DOHH2 (cell line): ENCODE measurements around the gene RUNDC3A.

Experiments
- H3F3A ChIP-seq: fragments of 200-600 bp; sonication (generic), shearing (Covaris generic); 2 replicates; pipeline ENCODE4 v1.6.0; 2016; ENCODE audit warnings: antibody characterized with exemption, mild to moderate bottlenecking; ENCODE audit not compliant: control insufficient read depth, insufficient read depth
- H3K27ac ChIP-seq: fragments of 200-600 bp; sonication (generic); 2 replicates; pipeline ENCODE4 v1.5.1; 2014; ENCODE audit warnings: low read depth, mild to moderate bottlenecking, low read length, moderate library complexity
- H3K27me3 ChIP-seq: fragments of 200-600 bp; sonication (generic); 2 replicates; pipeline ENCODE4 v1.6.1; 2014; ENCODE audit warnings: mild to moderate bottlenecking, low read length, mixed read lengths; ENCODE audit not compliant: control insufficient read depth
- H3K36me3 ChIP-seq: fragments of 200-600 bp; sonication (generic); 2 replicates; pipeline ENCODE4 v1.6.1; 2014; ENCODE audit warnings: mild to moderate bottlenecking, low read length, moderate library complexity, mixed read lengths; ENCODE audit not compliant: control insufficient read depth
- H3K4me1 ChIP-seq: fragments of 200-600 bp; sonication (generic); 2 replicates; pipeline ENCODE4 v1.6.1; 2014; ENCODE audit warnings: mild to moderate bottlenecking, low read length, mixed read lengths; ENCODE audit not compliant: control insufficient read depth
- H3K4me2 ChIP-seq: fragments of 200-600 bp; sonication (generic); 2 replicates; pipeline ENCODE4 v1.6.0; 2014; ENCODE audit warnings: mild to moderate bottlenecking, low read length, moderate library complexity
- H3K4me3 ChIP-seq: fragments of 200-600 bp; sonication (generic); 2 replicates; pipeline ENCODE4 v1.5.1; 2014; ENCODE audit warnings: mild to moderate bottlenecking, low read length, mixed read lengths
- H3K79me2 ChIP-seq: fragments of 200-600 bp; sonication (generic); 2 replicates; pipeline ENCODE4 v1.6.1; 2014; ENCODE audit warnings: mild to moderate bottlenecking, low read length, mixed read lengths; ENCODE audit not compliant: control insufficient read depth
- H3K9me2 ChIP-seq: fragments of 200-600 bp; sonication (generic); replicated peaks from 2 replicates; pipeline ENCODE4 v1.6.1; 2014; ENCODE audit warnings: mild to moderate bottlenecking, low read length, mixed read lengths; ENCODE audit not compliant: control insufficient read depth
- H3K9me3 ChIP-seq: fragments of 200-600 bp; sonication (generic); 2 replicates; pipeline ENCODE4 v1.6.1; 2014; ENCODE audit warnings: antibody characterized with exemption, low read length, mixed read lengths; ENCODE audit not compliant: control insufficient read depth, insufficient read depth
- H4K20me1 ChIP-seq: fragments of 200-600 bp; sonication (generic); 2 replicates; pipeline ENCODE4 v1.6.0; 2014; ENCODE audit warnings: low read depth, mild to moderate bottlenecking, antibody characterized with exemption, low read length, moderate library complexity; ENCODE audit not compliant: control insufficient read depth, insufficient read depth
- CTCF ChIP-seq: fragments of 200-600 bp; sonication (generic); IDR thresholded peaks from one replicate; pipeline ENCODE4 v1.5.1; 2014; ENCODE audit warnings: antibody characterized with exemption, mild to moderate bottlenecking, low read depth, low read length; ENCODE audit not compliant: poor library complexity, severe bottlenecking
- EZH2phosphoT487 ChIP-seq: fragments of 200-600 bp; sonication (generic); IDR thresholded peaks from 2 replicates; pipeline ENCODE4 v1.6.1; 2017; ENCODE audit warnings: borderline replicate concordance, mild to moderate bottlenecking, antibody characterized with exemption, low read length, moderate library complexity, mixed read lengths

RUNDC3A gene

GRCh38 chr17:44359458-44360143 is 51.2 kb downstream of the RUNDC3A start:
- Histone ChIP-seq H3K9me2 (no peaks in the 10 kb centered on the region), H3K4me3 (no peak overlapping the region), H3K9me3 (no peaks in the 10 kb centered on the region), H3F3A (no peaks in the 10 kb centered on the region), H3K79me2 (no peaks in the 10 kb centered on the region), H3K4me2 (peak overlapping the region; percentile 30; the same call in 1 of the 2 replicates), H3K27ac (no peak overlapping the region), H4K20me1 (no peaks in the 10 kb centered on the region), H3K4me1 (peaks cover 54% of the 10 kb centered on the region), H3K27me3 (peaks cover 29% of the 10 kb centered on the region), H3K36me3 (no peaks in the 10 kb centered on the region)
- TF ChIP-seq EZH2phosphoT487: no peak
- TF ChIP-seq CTCF: no peak

GRCh38 chr17:44360144-44360533 is 51.7 kb downstream of the RUNDC3A start:
- Histone ChIP-seq H3K9me3 (no peaks in the 10 kb centered on the region), H4K20me1 (no peaks in the 10 kb centered on the region), H3K4me2 (no peak overlapping the region)

GRCh38 chr17:44360826-44361225 is 52.4 kb downstream of the RUNDC3A start:
- peak overlapping the region; percentile 31 for H3K4me2 ChIP-seq
- H3K79me2 ChIP-seq: no peaks in the 10 kb centered on the region
- no peak overlapping the region for H3K27ac ChIP-seq
- H3K9me3 ChIP-seq: no peaks in the 10 kb centered on the region
- no peaks in the 10 kb centered on the region for H4K20me1 ChIP-seq
- no peaks in the 10 kb centered on the region for H3K9me2 ChIP-seq
- peaks cover 54% of the 10 kb centered on the region for H3K4me1 ChIP-seq
- no peaks in the 10 kb centered on the region for H3K36me3 ChIP-seq
- H3K4me3 ChIP-seq: no peak overlapping the region
- no peak for TF ChIP-seq CTCF
- H3K27me3 ChIP-seq: peaks cover 32% of the 10 kb centered on the region
- H3F3A ChIP-seq: no peaks in the 10 kb centered on the region

More at GRCh38 chr17:44360144-44360533, 51.7 kb downstream of the RUNDC3A start:
- peaks cover 32% of the 10 kb centered on the region for H3K27me3 ChIP-seq
- H3K4me1 ChIP-seq: peaks cover 54% of the 10 kb centered on the region
- H3K4me3 ChIP-seq: no peak overlapping the region
- H3F3A ChIP-seq: no peaks in the 10 kb centered on the region
- no peaks in the 10 kb centered on the region for H3K79me2 ChIP-seq
- H3K9me2 ChIP-seq: no peaks in the 10 kb centered on the region
- no peaks in the 10 kb centered on the region for H3K36me3 ChIP-seq
- H3K27ac ChIP-seq: no peak overlapping the region
- no peak for TF ChIP-seq CTCF
- TF ChIP-seq EZH2phosphoT487: no peak
